HG03442 (cell line): ENCODE data around the gene MRPL55.
A peak's percentile ranks its signal among the peaks of the same experiment; 100 is the strongest.

ENCODE experiments used
- ATAC-seq: cut with Tn5 transposase; IDR thresholded peaks from one replicate; pipeline ENCODE4 v1.9.1; 2021; ENCODE audit warnings: mild to moderate bottlenecking, moderate library complexity; ENCODE audit not compliant: unreplicated experiment

Gene MRPL55

GRCh38 chr1:228148196-228148861 is 39.2 kb upstream of the MRPL55 start:
- no peak for ATAC-seq

GRCh38 chr1:228147768-228148167 is 38.7 kb upstream of the MRPL55 start:
- ATAC-seq, result no peak

GRCh38 chr1:228147151-228147693 is 38.1 kb upstream of the MRPL55 start:
- no peak for ATAC-seq

GRCh38 chr1:228146417-228147150 is 37.5 kb upstream of the MRPL55 start:
- ATAC-seq, result no peak

GRCh38 chr1:228145463-228146416 is 36.6 kb upstream of the MRPL55 start:
- no peak for ATAC-seq

GRCh38 chr1:228144993-228145343 is 35.9 kb upstream of the MRPL55 start:
- no peak for ATAC-seq

- no peak for ATAC-seq
These were observed 35.3 kb upstream of the MRPL55 start for GRCh38 chr1:228144193-228144992.

- ATAC-seq, result no peak
These were observed 34.5 kb upstream of the MRPL55 start for GRCh38 chr1:228143480-228144192.

- ATAC-seq, result no peak
These were observed 33.6 kb upstream of the MRPL55 start for GRCh38 chr1:228142701-228143136.

- ATAC-seq, result no peak
These were observed 33.1 kb upstream of the MRPL55 start for GRCh38 chr1:228142155-228142691.

- ATAC-seq, result no peak
These were observed 32.3 kb upstream of the MRPL55 start for GRCh38 chr1:228141226-228142044.

GRCh38 chr1:228140724-228141225 is 31.7 kb upstream of the MRPL55 start:
- ATAC-seq, result no peak

GRCh38 chr1:228139931-228140723 is 31.0 kb upstream of the MRPL55 start, which contains the start of gene GUK1:
Gene GUK1 (plus strand): TSS chr1:228140279. CDS start chr1:228140303, 24 bp downstream.
- peak; percentile 88 for ATAC-seq

- no peak for ATAC-seq
These were observed 30.4 kb upstream of the MRPL55 start for GRCh38 chr1:228139406-228139930.

- no peak for ATAC-seq
These were observed 27.8 kb upstream of the MRPL55 start for GRCh38 chr1:228136901-228137300.

GRCh38 chr1:228134591-228134990 is 25.5 kb upstream of the MRPL55 start:
- ATAC-seq, result no peak

- no peak for ATAC-seq
These were observed 22.7 kb upstream of the MRPL55 start for GRCh38 chr1:228131766-228132165.
